OCI-LY7 (cell line): Measurements from ENCODE around the gene IL21R. TPM values are rescaled to one million over a fixed set of nuclear protein-coding genes. Genes with fewer than 3 reads are reported as not detected.
A peak's percentile ranks its signal among the peaks of the same experiment; 100 is the strongest.

Experiments used
- BruUV-seq: library from RNA; stranded (reverse); fragments of 400-500 nt; replicated peaks from 2 replicates; lab custom pipeline; 2021; lab: Mats Ljungman, UMichigan
- CTCF ChIA-PET: fragments of 300-600 bp; sonication (Branson Sonifier 250); formaldehyde crosslinking; loops from one replicate; lab custom pipeline; 2022; ENCODE audit warnings: antibody characterized with exemption; ENCODE audit not compliant: unreplicated experiment; lab: Charles Lee
- POLR2A ChIA-PET: fragments of 300-600 bp; sonication (Branson Sonifier 250); formaldehyde crosslinking; loops from one replicate; lab custom pipeline; 2022; ENCODE audit warnings: antibody characterized with exemption; lab: Charles Lee
- DNase-seq: peaks from one replicate; pipeline ENCODE4 v3.0.0-alpha.2; 2015; ENCODE audit warnings: low spot score
- H2AFZ ChIP-seq: fragments of 200-600 bp; sonication (generic), shearing (Covaris generic); 2 replicates; pipeline ENCODE4 v1.6.1; 2014; ENCODE audit warnings: mild to moderate bottlenecking, antibody characterized with exemption, low read length, moderate library complexity
- H3K27ac ChIP-seq: fragments of 200-600 bp; sonication (generic); 2 replicates; pipeline ENCODE4 v1.5.1; 2014; ENCODE audit warnings: mixed run types, low read depth, mild to moderate bottlenecking, moderate library complexity, low read length, inconsistent platforms; ENCODE audit not compliant: poor library complexity, severe bottlenecking
- H3K36me3 ChIP-seq: fragments of 200-600 bp; sonication (generic); 2 replicates; pipeline ENCODE4 v1.6.1; 2014; ENCODE audit warnings: mild to moderate bottlenecking, antibody characterized with exemption, low read length, moderate library complexity, mixed read lengths; ENCODE audit not compliant: insufficient read depth
- H3K4me1 ChIP-seq: fragments of 200-600 bp; sonication (generic); 2 replicates; pipeline ENCODE4 v1.5.1; 2014; ENCODE audit warnings: mild to moderate bottlenecking, low read length; ENCODE audit not compliant: insufficient read depth, poor library complexity, severe bottlenecking
- H3K4me2 ChIP-seq: fragments of 200-600 bp; sonication (generic); 2 replicates; pipeline ENCODE4 v1.6.1; 2014; ENCODE audit warnings: mild to moderate bottlenecking, low read length
- H3K4me3 ChIP-seq: fragments of 200-600 bp; sonication (generic); 2 replicates; pipeline ENCODE4 v1.5.1; 2014; ENCODE audit warnings: mild to moderate bottlenecking, low read depth, low read length; ENCODE audit not compliant: poor library complexity, severe bottlenecking
- H3K79me2 ChIP-seq: fragments of 200-600 bp; sonication (generic); 2 replicates; pipeline ENCODE4 v1.6.1; 2016; ENCODE audit warnings: low read depth, mild to moderate bottlenecking, low read length, moderate library complexity, mixed read lengths; ENCODE audit not compliant: insufficient read depth
- H3K9me2 ChIP-seq: fragments of 200-600 bp; sonication (generic); 2 replicates; pipeline ENCODE4 v1.6.1; 2016; ENCODE audit warnings: mild to moderate bottlenecking, low read length, mixed read lengths; ENCODE audit not compliant: insufficient read depth
- H3K9me3 ChIP-seq: fragments of 200-600 bp; sonication (generic); 2 replicates; pipeline ENCODE4 v1.6.1; 2014; ENCODE audit warnings: mild to moderate bottlenecking, mixed run types, low read length, mixed read lengths
- H4K20me1 ChIP-seq: fragments of 200-600 bp; sonication (generic); 2 replicates; pipeline ENCODE4 v1.6.1; 2014; ENCODE audit warnings: mild to moderate bottlenecking, antibody characterized with exemption, low read length, moderate library complexity, mixed read lengths; ENCODE audit not compliant: insufficient read depth
- CTCF ChIP-seq: fragments of 200-600 bp; sonication (generic); conservative IDR thresholded peaks from 2 replicates; pipeline ENCODE4 v1.5.1; 2014; ENCODE audit warnings: mild to moderate bottlenecking, antibody characterized with exemption, low read length, moderate library complexity, mixed read lengths
- EZH2phosphoT487 ChIP-seq: fragments of 200-600 bp; sonication (generic); IDR thresholded peaks from 2 replicates; pipeline ENCODE4 v1.6.1; 2018; ENCODE audit warnings: low read depth, borderline replicate concordance, mild to moderate bottlenecking, mixed run types, antibody characterized with exemption, low read length, moderate library complexity, mixed read lengths
- intact Hi-C: fragments of 100-400 bp; cut with micrococcal nuclease; formaldehyde crosslinking; loops from one replicate; pipeline ENCODE4 v1.10.0; 2022; ENCODE audit not compliant: unreplicated experiment
- total RNA-seq, 2 experiments: library from RNA; depleted of rRNA in 1 of 2; stranded (reverse); fragments of >200 nt in 1 of 2; shearing (Covaris generic) in 1 of 2; gene quantifications; 2 replicates each; pipeline ENCODE4 v1.2.3, GENCODE V29; 2014 to 2022

The IL21R gene
- total RNA-seq, 2 experiments from 2014 or later: 10.0 to 47.0 TPM

GRCh38 chr16:27381974-27382855 is 19.8 kb upstream of the IL21R start:
- peak; percentile 39 for DNase-seq
- Histone ChIP-seq H3K9me3 (no peaks in the 10 kb centered on the region), H3K4me3 (no peak overlapping the region), H4K20me1 (no peaks in the 10 kb centered on the region), H3K4me1 (peaks cover 58% of the 10 kb centered on the region), H3K79me2 (no peaks in the 10 kb centered on the region), H3K4me2 (no peak overlapping the region), H3K36me3 (no peaks in the 10 kb centered on the region), H3K9me2 (no peaks in the 10 kb centered on the region), H3K27ac (no peak overlapping the region), H2AFZ (no peak overlapping the region)
- intact Hi-C loops: no loop called here
- CTCF ChIA-PET: no interaction called here
- no peak for TF ChIP-seq CTCF
- no peak for TF ChIP-seq EZH2phosphoT487
- POLR2A ChIA-PET: interaction anchor here (1.1 to 1.6 kb wide), 2 partner anchors 8 to 20 kb away, joined by 3 to 4 read pairs; partner anchors contain the start of gene IL21R
- BruUV-seq: no TSS peak

GRCh38 chr16:27383556-27384243 is 18.3 kb upstream of the IL21R start:
- BruUV-seq: no TSS peak
- no peak overlapping the region for H3K4me2 ChIP-seq
- H3K9me2 ChIP-seq: no peaks in the 10 kb centered on the region

More at GRCh38 chr16:27383556-27384243, 18.3 kb upstream of the IL21R start:
- TF ChIP-seq CTCF: no peak
- TF ChIP-seq EZH2phosphoT487: no peak
- ChIA-PET POLR2A (interaction anchor here (1.1 to 1.7 kb wide), 2 partner anchors 9 to 18 kb away, joined by 3 to 6 read pairs; partner anchors contain the start of gene IL21R), CTCF (no interaction called here)
- H4K20me1 ChIP-seq: no peaks in the 10 kb centered on the region
- H3K27ac ChIP-seq: no peak overlapping the region
- no peaks in the 10 kb centered on the region for H3K36me3 ChIP-seq
- H3K4me1 ChIP-seq: peaks cover 43% of the 10 kb centered on the region
- no peak for DNase-seq
- H2AFZ ChIP-seq: no peak overlapping the region
- no peaks in the 10 kb centered on the region for H3K79me2 ChIP-seq
- H3K4me3 ChIP-seq: no peak overlapping the region
- H3K9me3 ChIP-seq: no peaks in the 10 kb centered on the region
- intact Hi-C loops: no loop called here
